ENCODE results near the gene ARHGDIA.

ARHGDIA gene

GRCh38 chr17:81890447-81891302, 19.5 kb upstream of the ARHGDIA start:
- H3K27me3 Mint-ChIP-seq: no peaks in the 10 kb centered on the region
- H3K4me3 Mint-ChIP-seq: peak overlapping the region; percentile 94
- H3K27ac Mint-ChIP-seq (ENCODE audit: low read depth): peak overlapping the region; percentile 97
- H3K36me3 Mint-ChIP-seq (ENCODE audit: insufficient read depth): peaks cover 59% of the 10 kb centered on the region
- no peak for ATAC-seq (replicated peaks; ENCODE audit: extremely low read depth, poor library complexity, severe bottlenecking)
- peaks cover 26% of the 10 kb centered on the region for H3K4me1 Mint-ChIP-seq
- DNase-seq (ENCODE audit: low spot score in 2 of 2): no peak
- H3K9me3 Mint-ChIP-seq: no peaks in the 10 kb centered on the region

DNA sequence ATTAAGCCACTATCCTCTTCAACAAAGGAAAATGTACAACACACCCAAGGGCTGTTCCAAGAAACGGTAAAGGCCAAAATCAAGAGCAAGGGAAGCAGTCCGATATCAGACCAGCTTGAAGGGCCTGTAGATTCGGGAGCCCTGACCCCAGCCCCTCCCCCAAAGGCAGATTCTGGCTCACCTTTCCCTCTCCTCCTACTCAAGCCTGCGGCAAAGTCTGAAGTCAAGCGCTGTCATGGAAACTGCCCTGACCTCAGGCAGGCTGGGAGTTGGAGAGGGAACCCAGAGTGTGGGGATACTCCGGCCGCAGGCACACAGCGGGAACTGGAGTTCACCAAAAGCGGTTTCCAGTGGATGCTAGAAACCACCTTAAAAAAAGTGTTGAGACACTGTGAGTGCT, 18.5 kb upstream of the ARHGDIA start:
- no peaks in the 10 kb centered on the region for H3K27me3 Mint-ChIP-seq
- H3K4me1 Mint-ChIP-seq: peaks cover 30% of the 10 kb centered on the region
- ATAC-seq (replicated peaks; ENCODE audit: extremely low read depth, poor library complexity, severe bottlenecking) (no peak), DNase-seq (ENCODE audit: low spot score in 2 of 2) (no peak)
- peaks cover 53% of the 10 kb centered on the region for H3K36me3 Mint-ChIP-seq (ENCODE audit: insufficient read depth)
- H3K9me3 Mint-ChIP-seq: no peaks in the 10 kb centered on the region
- H3K4me3 Mint-ChIP-seq: peak overlapping the region; percentile 94
- H3K27ac Mint-ChIP-seq (ENCODE audit: low read depth): no peak overlapping the region

- H3K27ac Mint-ChIP-seq (ENCODE audit: low read depth): no peak overlapping the region
- DNase-seq (ENCODE audit: low spot score in 2 of 2) (no peak), ATAC-seq (replicated peaks; ENCODE audit: extremely low read depth, poor library complexity, severe bottlenecking) (no peak)
- H3K4me1 Mint-ChIP-seq: peaks cover 30% of the 10 kb centered on the region
- H3K4me3 Mint-ChIP-seq: peak overlapping the region; percentile 94
- H3K9me3 Mint-ChIP-seq: no peaks in the 10 kb centered on the region
- no peaks in the 10 kb centered on the region for H3K27me3 Mint-ChIP-seq
- H3K36me3 Mint-ChIP-seq (ENCODE audit: insufficient read depth): peaks cover 48% of the 10 kb centered on the region
Measured at GRCh38 chr17:81888988-81889595, 18.0 kb upstream of the ARHGDIA start.

DNA sequence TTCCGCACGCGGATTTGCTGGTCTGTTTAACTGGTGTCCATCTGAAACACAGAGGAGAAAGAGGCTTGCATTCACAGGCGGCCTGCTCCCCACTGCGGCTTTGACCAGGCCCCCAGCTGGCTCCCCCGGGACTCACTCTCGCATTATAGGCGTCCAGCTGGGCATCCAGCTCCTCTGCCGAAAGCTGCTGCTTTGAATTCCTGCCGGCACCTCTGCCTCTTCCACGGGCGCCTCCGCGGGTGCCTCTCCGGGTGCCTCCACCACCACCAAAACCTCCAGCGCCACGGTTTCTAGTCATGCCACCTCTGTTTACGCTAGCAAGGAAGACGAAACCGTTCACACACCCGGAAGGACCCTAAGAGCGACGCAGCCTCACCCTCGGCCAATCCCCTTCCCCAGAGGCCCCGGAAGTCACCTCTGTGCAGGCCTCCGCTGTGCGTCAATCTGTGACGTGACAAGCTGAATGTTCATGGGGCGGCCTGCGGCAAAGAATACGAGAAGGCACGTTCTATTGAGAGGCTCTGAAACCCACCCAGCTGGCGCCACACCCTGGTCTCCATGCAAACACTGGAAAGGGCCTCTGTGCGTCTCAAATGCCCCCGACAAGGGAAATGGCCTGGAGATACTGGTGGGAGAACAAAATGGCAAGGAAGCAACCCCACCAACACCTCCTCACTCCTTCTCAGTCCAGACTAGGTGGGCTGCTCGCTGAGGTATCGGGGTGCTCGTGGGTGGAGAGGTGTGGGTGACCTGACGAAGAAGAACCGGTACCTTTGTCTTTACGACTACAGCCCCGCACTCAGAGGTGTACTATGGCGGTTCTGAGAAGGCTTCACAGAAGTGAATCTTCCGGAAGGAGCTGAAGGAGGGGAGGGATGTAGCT, 17.2 kb upstream of the ARHGDIA start:
- ATAC-seq (replicated peaks; ENCODE audit: extremely low read depth, poor library complexity, severe bottlenecking) (no peak), DNase-seq (ENCODE audit: low spot score in 2 of 2) (no peak)
- peak overlapping the region; percentile 94 for H3K4me3 Mint-ChIP-seq
- H3K27me3 Mint-ChIP-seq: no peaks in the 10 kb centered on the region
- H3K9me3 Mint-ChIP-seq: no peaks in the 10 kb centered on the region
- peaks cover 30% of the 10 kb centered on the region for H3K4me1 Mint-ChIP-seq
- H3K36me3 Mint-ChIP-seq (ENCODE audit: insufficient read depth): peaks cover 48% of the 10 kb centered on the region
- peak overlapping the region; percentile 46 for H3K27ac Mint-ChIP-seq (ENCODE audit: low read depth)

GRCh38 chr17:81885869-81886548, 14.9 kb upstream of the ARHGDIA start:
- no peaks in the 10 kb centered on the region for H3K27me3 Mint-ChIP-seq
- peaks cover 24% of the 10 kb centered on the region for H3K4me1 Mint-ChIP-seq
- H3K9me3 Mint-ChIP-seq: no peaks in the 10 kb centered on the region
- peaks cover 52% of the 10 kb centered on the region for H3K36me3 Mint-ChIP-seq (ENCODE audit: insufficient read depth)
- no peak for DNase-seq (ENCODE audit: low spot score in 2 of 2)
- no peak for ATAC-seq (replicated peaks; ENCODE audit: extremely low read depth, poor library complexity, severe bottlenecking)
- H3K27ac Mint-ChIP-seq (ENCODE audit: low read depth): no peak overlapping the region
- H3K4me3 Mint-ChIP-seq: no peak overlapping the region

- Mint-ChIP-seq H3K27me3 (no peaks in the 10 kb centered on the region), H3K4me1 (peaks cover 24% of the 10 kb centered on the region), H3K36me3 (ENCODE audit: insufficient read depth) (peaks cover 49% of the 10 kb centered on the region), H3K4me3 (no peak overlapping the region), H3K27ac (ENCODE audit: low read depth) (no peak overlapping the region), H3K9me3 (no peaks in the 10 kb centered on the region)
- no peak for DNase-seq (ENCODE audit: low spot score in 2 of 2)
- ATAC-seq (replicated peaks; ENCODE audit: extremely low read depth, poor library complexity, severe bottlenecking): no peak
Measured at GRCh38 chr17:81885454-81885853, 14.3 kb upstream of the ARHGDIA start.

DNA sequence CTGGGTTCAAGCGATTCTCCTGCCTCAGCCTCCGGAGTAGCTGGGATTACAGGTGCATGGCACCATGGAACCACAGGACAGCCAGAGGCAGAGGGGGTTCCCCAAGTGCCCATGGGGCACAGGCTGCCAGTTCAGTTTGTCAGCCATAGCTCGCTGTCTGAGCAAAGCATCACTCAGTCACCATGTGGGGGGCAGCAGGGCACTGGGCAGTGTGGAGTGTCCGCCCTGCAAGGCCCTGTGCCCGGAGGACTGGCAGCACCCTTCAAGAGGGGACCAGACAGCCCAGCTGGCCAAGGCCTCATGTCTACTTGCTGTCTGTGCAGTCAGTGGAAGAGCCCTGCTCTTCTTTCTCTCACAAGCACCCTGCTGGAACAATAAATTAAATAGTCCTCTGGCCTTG, 13.8 kb upstream of the ARHGDIA start:
- DNase-seq (ENCODE audit: low spot score in 2 of 2) (no peak), ATAC-seq (replicated peaks; ENCODE audit: extremely low read depth, poor library complexity, severe bottlenecking) (no peak)
- no peak overlapping the region for H3K27ac Mint-ChIP-seq (ENCODE audit: low read depth)
- H3K27me3 Mint-ChIP-seq: no peaks in the 10 kb centered on the region
- no peaks in the 10 kb centered on the region for H3K9me3 Mint-ChIP-seq
- peaks cover 47% of the 10 kb centered on the region for H3K36me3 Mint-ChIP-seq (ENCODE audit: insufficient read depth)
- no peak overlapping the region for H3K4me3 Mint-ChIP-seq
- H3K4me1 Mint-ChIP-seq: peaks cover 24% of the 10 kb centered on the region

DNA sequence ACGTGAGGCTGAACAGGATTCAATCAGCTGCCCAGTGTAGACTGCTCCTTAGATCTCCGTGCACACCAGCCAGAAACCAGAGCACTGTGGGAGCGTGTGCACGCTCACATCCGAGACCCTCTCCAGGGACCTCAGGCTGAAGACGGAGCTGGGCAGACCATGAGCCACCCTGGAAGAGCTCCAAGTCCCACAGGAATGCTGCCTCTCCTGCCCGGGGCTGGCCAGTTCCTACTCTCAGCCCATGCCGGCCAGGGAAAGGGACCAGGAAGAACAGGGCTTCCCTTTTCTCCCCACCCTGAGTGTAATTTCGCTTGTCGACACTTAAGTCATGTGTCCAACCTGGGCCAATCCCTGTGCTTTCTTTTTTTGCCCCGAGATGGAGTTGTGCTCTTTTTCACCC, 13.4 kb upstream of the ARHGDIA start:
- Mint-ChIP-seq H3K4me1 (peaks cover 24% of the 10 kb centered on the region), H3K27ac (ENCODE audit: low read depth) (no peak overlapping the region), H3K4me3 (no peak overlapping the region), H3K36me3 (ENCODE audit: insufficient read depth) (peaks cover 50% of the 10 kb centered on the region), H3K27me3 (no peaks in the 10 kb centered on the region), H3K9me3 (no peaks in the 10 kb centered on the region)
- DNase-seq (ENCODE audit: low spot score in 2 of 2) (no peak), ATAC-seq (replicated peaks; ENCODE audit: extremely low read depth, poor library complexity, severe bottlenecking) (no peak)

DNA sequence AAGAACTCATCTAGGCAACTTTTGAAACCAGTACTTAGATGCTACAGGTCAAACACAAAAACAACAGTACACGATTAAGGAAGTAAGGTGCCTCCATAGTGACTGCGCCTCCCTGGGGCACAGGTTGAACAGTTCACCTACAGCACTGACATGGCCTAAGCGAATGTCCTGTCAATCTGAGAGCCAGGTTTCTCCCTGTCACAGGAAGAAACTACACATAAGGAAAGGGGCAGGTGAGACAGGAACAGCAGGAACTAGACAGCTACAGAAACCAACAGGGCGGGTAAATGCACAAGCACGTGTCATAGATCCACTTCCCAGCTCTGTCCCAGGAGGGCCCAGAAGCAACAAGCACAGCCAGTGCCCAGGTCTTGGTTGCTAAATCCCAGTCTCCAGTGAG, 8.0 kb upstream of the ARHGDIA start:
- DNase-seq (ENCODE audit: low spot score in 2 of 2) (no peak), ATAC-seq (replicated peaks; ENCODE audit: extremely low read depth, poor library complexity, severe bottlenecking) (no peak)
- Mint-ChIP-seq H3K9me3 (no peaks in the 10 kb centered on the region), H3K4me3 (no peak overlapping the region), H3K27me3 (no peaks in the 10 kb centered on the region), H3K4me1 (no peaks in the 10 kb centered on the region), H3K27ac (ENCODE audit: low read depth) (no peak overlapping the region), H3K36me3 (ENCODE audit: insufficient read depth) (peaks cover 26% of the 10 kb centered on the region)

DNA sequence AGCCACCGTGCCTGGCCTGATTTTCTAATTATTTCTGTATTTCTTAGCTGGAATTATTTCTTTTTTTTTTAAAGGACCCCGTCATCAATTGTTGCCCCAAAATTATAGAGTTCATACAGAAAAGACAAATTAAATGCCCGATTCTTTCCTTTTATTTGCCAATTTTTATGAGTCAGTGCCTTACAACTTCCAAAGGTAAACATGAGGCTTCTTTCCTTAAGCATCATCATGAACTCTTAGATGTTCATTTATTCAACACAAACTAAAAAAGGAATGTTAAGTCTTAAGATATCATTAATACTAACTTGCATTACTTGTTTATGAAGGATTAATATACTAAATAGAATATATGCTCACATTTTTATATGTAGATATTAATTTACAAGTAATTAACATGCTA, 7.2 kb upstream of the ARHGDIA start:
- Mint-ChIP-seq H3K27me3 (no peaks in the 10 kb centered on the region), H3K4me1 (no peaks in the 10 kb centered on the region), H3K4me3 (no peak overlapping the region), H3K27ac (ENCODE audit: low read depth) (no peak overlapping the region), H3K9me3 (no peaks in the 10 kb centered on the region), H3K36me3 (ENCODE audit: insufficient read depth) (peaks cover 22% of the 10 kb centered on the region)
- ATAC-seq (replicated peaks; ENCODE audit: extremely low read depth, poor library complexity, severe bottlenecking) (no peak), DNase-seq (ENCODE audit: low spot score in 2 of 2) (no peak)

DNA sequence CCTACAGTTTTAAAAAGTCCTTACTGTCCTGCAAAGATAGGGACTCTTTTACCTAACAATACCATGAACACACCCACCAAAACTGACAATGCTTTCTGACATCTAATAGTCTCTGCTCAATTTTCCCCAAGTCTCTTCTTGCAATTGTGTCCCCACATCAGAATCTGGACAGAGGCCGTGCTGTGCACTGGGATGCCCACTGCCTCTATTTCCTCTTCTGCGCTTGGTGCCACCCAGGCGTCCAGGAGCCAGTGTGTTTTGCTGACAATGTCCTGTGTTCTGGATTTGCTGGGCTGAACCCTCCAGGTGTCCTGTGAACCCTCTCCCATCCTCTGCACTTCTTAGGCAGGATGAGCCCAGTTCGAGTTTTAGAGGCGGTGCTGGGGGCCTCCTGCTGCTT, 6.4 kb upstream of the ARHGDIA start:
- H3K36me3 Mint-ChIP-seq (ENCODE audit: insufficient read depth): peaks cover 22% of the 10 kb centered on the region
- ATAC-seq (replicated peaks; ENCODE audit: extremely low read depth, poor library complexity, severe bottlenecking) (no peak), DNase-seq (ENCODE audit: low spot score in 2 of 2) (no peak)
- H3K9me3 Mint-ChIP-seq: no peaks in the 10 kb centered on the region
- no peak overlapping the region for H3K27ac Mint-ChIP-seq (ENCODE audit: low read depth)
- no peaks in the 10 kb centered on the region for H3K4me1 Mint-ChIP-seq
- H3K4me3 Mint-ChIP-seq: no peak overlapping the region
- H3K27me3 Mint-ChIP-seq: no peaks in the 10 kb centered on the region

All from central memory CD8-positive, alpha-beta T cell (primary cell).